ENCODE results near the gene NR5A1. TPM values are rescaled to one million over a fixed set of nuclear protein-coding genes. Genes with fewer than 3 reads are reported as not detected.

Gene NR5A1
- polyA plus RNA-seq, 3 donors: not detected

GRCh38 chr9:124483481-124483880 is 23.7 kb downstream of the NR5A1 start:
- H3K4me3 Mint-ChIP-seq: no peak overlapping the region
- TF ChIP-seq, protein P1, sequence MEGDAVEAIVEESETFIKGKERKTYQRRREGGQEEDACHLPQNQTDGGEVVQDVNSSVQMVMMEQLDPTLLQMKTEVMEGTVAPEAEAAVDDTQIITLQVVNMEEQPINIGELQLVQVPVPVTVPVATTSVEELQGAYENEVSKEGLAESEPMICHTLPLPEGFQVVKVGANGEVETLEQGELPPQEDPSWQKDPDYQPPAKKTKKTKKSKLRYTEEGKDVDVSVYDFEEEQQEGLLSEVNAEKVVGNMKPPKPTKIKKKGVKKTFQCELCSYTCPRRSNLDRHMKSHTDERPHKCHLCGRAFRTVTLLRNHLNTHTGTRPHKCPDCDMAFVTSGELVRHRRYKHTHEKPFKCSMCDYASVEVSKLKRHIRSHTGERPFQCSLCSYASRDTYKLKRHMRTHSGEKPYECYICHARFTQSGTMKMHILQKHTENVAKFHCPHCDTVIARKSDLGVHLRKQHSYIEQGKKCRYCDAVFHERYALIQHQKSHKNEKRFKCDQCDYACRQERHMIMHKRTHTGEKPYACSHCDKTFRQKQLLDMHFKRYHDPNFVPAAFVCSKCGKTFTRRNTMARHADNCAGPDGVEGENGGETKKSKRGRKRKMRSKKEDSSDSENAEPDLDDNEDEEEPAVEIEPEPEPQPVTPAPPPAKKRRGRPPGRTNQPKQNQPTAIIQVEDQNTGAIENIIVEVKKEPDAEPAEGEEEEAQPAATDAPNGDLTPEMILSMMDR (IDR thresholded peaks at IDR 0.05): no peak
- H3K27me3 Mint-ChIP-seq (ENCODE audit: low read depth in 3 of 3): peaks cover 6 to 43% (median 10%) of the 10 kb centered on the region in 3 donors
- Histone ChIP-seq H3K79me2 (ENCODE audit: insufficient read depth, low read length) (no peaks in the 10 kb centered on the region), H3K4me2 (replicated peaks; ENCODE audit: extremely low read depth, low read length, poor library complexity, severe bottlenecking) (no peak overlapping the region), H3K36me3 (replicated peaks in 1 of 2; ENCODE audit: control insufficient read depth in 1 of 2, insufficient read depth in 2 of 2, low read length in 2 of 2) (no peaks in the 10 kb centered on the region), H3K9me3 (replicated peaks in 1 of 2; ENCODE audit: control insufficient read depth in 1 of 2, insufficient read depth in 1 of 2, low read length in 2 of 2) (no peaks in the 10 kb centered on the region), H3K27ac (ENCODE audit: low read depth in 1 of 2, low read length in 2 of 2) (no peak overlapping the region), H3K4me1 (ENCODE audit: control insufficient read depth in 1 of 2, insufficient read depth in 2 of 2, low read length in 2 of 2) (peaks cover 6 to 10% of the 10 kb centered on the region in 2 donors), H2AFZ (ENCODE audit: insufficient read depth, low read depth, low read length, poor library complexity, severe bottlenecking) (no peak overlapping the region), H3K27me3 (ENCODE audit: control insufficient read depth in 2 of 2, insufficient read depth in 2 of 2, low read length in 2 of 2) (peaks cover 0 to 21% of the 10 kb centered on the region in 2 donors), H3K4me3 (replicated peaks in 1 of 3; ENCODE audit: low read depth in 2 of 3, low read length in 3 of 3) (no peak overlapping the region), H4K20me1 (ENCODE audit: insufficient read depth, low read length) (no peaks in the 10 kb centered on the region), H3K9ac (ENCODE audit: insufficient read depth, low read length, poor library complexity, severe bottlenecking) (no peak overlapping the region)
- 100% methylated on average over 5 of the region's 9 CpGs for WGBS (ENCODE audit: insufficient coverage)
- H3K36me3 Mint-ChIP-seq: no peaks in the 10 kb centered on the region
- H3K4me1 Mint-ChIP-seq: peaks cover 7% of the 10 kb centered on the region
- intact Hi-C loops (cut with micrococcal nuclease): no loop called here
- peaks cover 0 to under 1% (median 0%) of the 10 kb centered on the region in 7 donors for H3K9me3 Mint-ChIP-seq
- no peak for DNase-seq
- H3K27ac Mint-ChIP-seq: no peak overlapping the region

DNA sequence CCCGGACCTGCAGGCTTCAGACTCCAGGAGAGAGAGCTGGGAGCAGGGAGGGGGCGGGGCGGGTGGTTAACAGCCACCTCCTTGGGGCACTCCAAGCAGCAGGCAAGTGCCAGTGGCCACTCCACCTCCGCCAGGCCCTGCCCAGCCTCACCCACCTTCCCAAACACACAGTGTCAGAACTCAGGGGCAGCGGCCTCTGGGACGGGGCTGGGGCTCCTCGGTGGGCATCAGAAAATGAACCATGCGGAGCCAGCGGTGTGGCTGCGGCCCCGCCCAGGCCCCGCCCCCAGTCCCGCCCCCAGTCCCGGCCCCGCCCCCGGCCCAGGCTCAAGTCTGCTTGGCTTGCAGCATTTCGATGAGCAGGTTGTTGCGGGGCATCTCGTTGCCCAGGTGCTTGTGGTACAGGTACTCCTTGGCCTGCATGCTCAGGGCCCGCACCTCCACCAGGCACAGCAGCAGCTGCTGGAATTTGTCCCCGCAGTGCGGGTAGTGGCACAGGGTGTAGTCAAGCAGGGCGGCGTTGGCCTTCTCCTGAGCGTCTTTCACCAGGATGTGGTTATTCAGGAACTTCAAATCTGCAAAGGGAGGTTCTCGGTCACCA is 24.7 kb downstream of the NR5A1 start:
- H3K9me3 Mint-ChIP-seq: peaks cover 0 to 6% (median 0%) of the 10 kb centered on the region in 7 donors
- no peaks in the 10 kb centered on the region for H3K79me2 ChIP-seq (ENCODE audit: insufficient read depth, low read length)
- H3K4me1 ChIP-seq (ENCODE audit: control insufficient read depth in 1 of 2, insufficient read depth in 2 of 2, low read length in 2 of 2): peaks cover 6 to 14% of the 10 kb centered on the region in 2 donors
- 47% methylated on average over 22 of the region's 26 CpGs for WGBS (ENCODE audit: insufficient coverage)
- peaks cover 7% of the 10 kb centered on the region for H3K4me1 Mint-ChIP-seq
- H3K9me3 ChIP-seq (replicated peaks in 1 of 2; ENCODE audit: control insufficient read depth in 1 of 2, insufficient read depth in 1 of 2, low read length in 2 of 2): no peaks in the 10 kb centered on the region
- no peak overlapping the region for H3K4me3 Mint-ChIP-seq
- H3K27ac Mint-ChIP-seq: no peak overlapping the region
- TF ChIP-seq, protein P1 (IDR thresholded peaks at IDR 0.05): no peak
- intact Hi-C loops (cut with micrococcal nuclease): no loop called here
- no peaks in the 10 kb centered on the region for H3K36me3 Mint-ChIP-seq
- no peak overlapping the region for H2AFZ ChIP-seq (ENCODE audit: insufficient read depth, low read depth, low read length, poor library complexity, severe bottlenecking)
- H3K27ac ChIP-seq (ENCODE audit: low read depth in 1 of 2, low read length in 2 of 2): no peak overlapping the region
- H4K20me1 ChIP-seq (ENCODE audit: insufficient read depth, low read length): no peaks in the 10 kb centered on the region
- H3K36me3 ChIP-seq (replicated peaks in 1 of 2; ENCODE audit: control insufficient read depth in 1 of 2, insufficient read depth in 2 of 2, low read length in 2 of 2): no peaks in the 10 kb centered on the region
- no peak overlapping the region for H3K4me2 ChIP-seq (replicated peaks; ENCODE audit: extremely low read depth, low read length, poor library complexity, severe bottlenecking)
- H3K27me3 Mint-ChIP-seq (ENCODE audit: low read depth in 3 of 3): peaks cover 12 to 47% (median 15%) of the 10 kb centered on the region in 3 donors
- H3K27me3 ChIP-seq (ENCODE audit: control insufficient read depth in 2 of 2, insufficient read depth in 2 of 2, low read length in 2 of 2): peaks cover 0 to 27% of the 10 kb centered on the region in 2 donors
- DNase-seq: no peak
- no peak overlapping the region for H3K4me3 ChIP-seq (replicated peaks in 1 of 3; ENCODE audit: low read depth in 2 of 3, low read length in 3 of 3)
- H3K9ac ChIP-seq (ENCODE audit: insufficient read depth, low read length, poor library complexity, severe bottlenecking): no peak overlapping the region
